ENCODE results near the gene CACNA1S. TPM values are rescaled to one million over a fixed set of nuclear protein-coding genes. Genes with fewer than 3 reads are reported as not detected.

The CACNA1S gene
- polyA plus RNA-seq, 1 donor from 2014 or later, result not detected

- no peaks in the 10 kb centered on the region for H3K9me3 Mint-ChIP-seq
- H3K4me3 Mint-ChIP-seq, result no peak overlapping the region
- H3K36me3 Mint-ChIP-seq, result no peaks in the 10 kb centered on the region
- H3K4me1 Mint-ChIP-seq, result peaks cover 0 to 4% (median 0%) of the 10 kb centered on the region in 3 donors
- peak overlapping the region in 1 of 3 donors; percentile 67 for H3K27ac Mint-ChIP-seq
- H3K27me3 Mint-ChIP-seq, result peaks cover 2% of the 10 kb centered on the region
Measured at GRCh38 chr1:201096977-201097856, 15.0 kb downstream of the CACNA1S start.

- Mint-ChIP-seq H3K4me3 (no peak overlapping the region), H3K27me3 (peaks cover 2% of the 10 kb centered on the region), H3K27ac (no peak overlapping the region), H3K36me3 (no peaks in the 10 kb centered on the region), H3K9me3 (no peaks in the 10 kb centered on the region), H3K4me1 (peaks cover 0 to 4% (median 0%) of the 10 kb centered on the region in 3 donors)
Measured at GRCh38 chr1:201096041-201096461, 16.2 kb downstream of the CACNA1S start.

- H3K36me3 Mint-ChIP-seq, result no peaks in the 10 kb centered on the region
- H3K9me3 Mint-ChIP-seq, result no peaks in the 10 kb centered on the region
- peak overlapping the region in 1 of 4 donors; percentile 42 for H3K4me3 Mint-ChIP-seq
- H3K27ac Mint-ChIP-seq, result no peak overlapping the region
- peaks cover 0 to 4% (median 0%) of the 10 kb centered on the region in 3 donors for H3K4me1 Mint-ChIP-seq
- H3K27me3 Mint-ChIP-seq, result peaks cover 2% of the 10 kb centered on the region
Measured at GRCh38 chr1:201095581-201095980, 16.6 kb downstream of the CACNA1S start.

GRCh38 chr1:201094832-201095231, 17.4 kb downstream of the CACNA1S start:
- H3K27me3 Mint-ChIP-seq, result peaks cover 2% of the 10 kb centered on the region
- no peak overlapping the region for H3K27ac Mint-ChIP-seq
- H3K36me3 Mint-ChIP-seq, result no peaks in the 10 kb centered on the region

GRCh38 chr1:201093962-201094361, 18.3 kb downstream of the CACNA1S start:
- no peaks in the 10 kb centered on the region for H3K36me3 Mint-ChIP-seq
- H3K4me3 Mint-ChIP-seq, result no peak overlapping the region
- no peaks in the 10 kb centered on the region for H3K9me3 Mint-ChIP-seq
- H3K27ac Mint-ChIP-seq, result no peak overlapping the region
- H3K27me3 Mint-ChIP-seq, result peaks cover 6% of the 10 kb centered on the region
- H3K4me1 Mint-ChIP-seq, result peaks cover 0 to 4% (median 0%) of the 10 kb centered on the region in 3 donors

More at GRCh38 chr1:201094832-201095231, 17.4 kb downstream of the CACNA1S start:
- Mint-ChIP-seq H3K4me3 (no peak overlapping the region), H3K4me1 (peaks cover 0 to 4% (median 0%) of the 10 kb centered on the region in 3 donors), H3K9me3 (no peaks in the 10 kb centered on the region)

- Mint-ChIP-seq H3K4me1 (peaks cover 0 to 4% (median 0%) of the 10 kb centered on the region in 3 donors), H3K36me3 (no peaks in the 10 kb centered on the region), H3K9me3 (no peaks in the 10 kb centered on the region), H3K27ac (no peak overlapping the region), H3K27me3 (peaks cover 6% of the 10 kb centered on the region), H3K4me3 (no peak overlapping the region)
Measured at GRCh38 chr1:201093561-201093960, 18.7 kb downstream of the CACNA1S start.

- H3K27ac Mint-ChIP-seq, result no peak overlapping the region
- peaks cover 9% of the 10 kb centered on the region for H3K27me3 Mint-ChIP-seq
- peaks cover 0 to 4% (median 0%) of the 10 kb centered on the region in 3 donors for H3K4me1 Mint-ChIP-seq
- no peaks in the 10 kb centered on the region for H3K36me3 Mint-ChIP-seq
- H3K9me3 Mint-ChIP-seq, result peaks cover 0 to 2% (median 0%) of the 10 kb centered on the region in 3 donors
- no peak overlapping the region for H3K4me3 Mint-ChIP-seq
Measured at GRCh38 chr1:201092738-201093137, 19.5 kb downstream of the CACNA1S start.

GRCh38 chr1:201091256-201091655, 21.0 kb downstream of the CACNA1S start:
- H3K27me3 Mint-ChIP-seq, result peaks cover 7% of the 10 kb centered on the region
- peaks cover 0 to 4% (median 0%) of the 10 kb centered on the region in 3 donors for H3K4me1 Mint-ChIP-seq
- no peak overlapping the region for H3K27ac Mint-ChIP-seq
- peaks cover 0 to 2% (median 0%) of the 10 kb centered on the region in 3 donors for H3K9me3 Mint-ChIP-seq
- peak overlapping the region in 1 of 4 donors; percentile 39 for H3K4me3 Mint-ChIP-seq
- H3K36me3 Mint-ChIP-seq, result no peaks in the 10 kb centered on the region

GRCh38 chr1:201090541-201090940, 21.7 kb downstream of the CACNA1S start:
- peaks cover 9% of the 10 kb centered on the region for H3K27me3 Mint-ChIP-seq
- H3K36me3 Mint-ChIP-seq, result no peaks in the 10 kb centered on the region
- H3K9me3 Mint-ChIP-seq, result peaks cover 0 to 2% (median 0%) of the 10 kb centered on the region in 3 donors
- H3K4me1 Mint-ChIP-seq, result peaks cover 0 to under 1% (median 0%) of the 10 kb centered on the region in 3 donors
- no peak overlapping the region for H3K27ac Mint-ChIP-seq
- H3K4me3 Mint-ChIP-seq, result no peak overlapping the region

- Mint-ChIP-seq H3K27ac (no peak overlapping the region), H3K4me3 (no peak overlapping the region), H3K9me3 (peaks cover 0 to 2% (median 0%) of the 10 kb centered on the region in 3 donors), H3K36me3 (peaks cover 3% of the 10 kb centered on the region), H3K27me3 (peaks cover 9% of the 10 kb centered on the region), H3K4me1 (no peaks in the 10 kb centered on the region)
Measured at GRCh38 chr1:201089596-201089995, 22.6 kb downstream of the CACNA1S start.

GRCh38 chr1:201088901-201089525, 23.2 kb downstream of the CACNA1S start:
- H3K36me3 Mint-ChIP-seq, result peaks cover 3% of the 10 kb centered on the region
- no peak overlapping the region for H3K4me3 Mint-ChIP-seq
- H3K27me3 Mint-ChIP-seq, result peaks cover 11% of the 10 kb centered on the region
- H3K9me3 Mint-ChIP-seq, result peaks cover 0 to 2% (median 0%) of the 10 kb centered on the region in 3 donors
- H3K27ac Mint-ChIP-seq, result no peak overlapping the region
- H3K4me1 Mint-ChIP-seq, result no peaks in the 10 kb centered on the region

GRCh38 chr1:201088395-201088794, 23.8 kb downstream of the CACNA1S start:
- peaks cover 11% of the 10 kb centered on the region for H3K27me3 Mint-ChIP-seq
- peaks cover 0 to 2% (median 0%) of the 10 kb centered on the region in 3 donors for H3K9me3 Mint-ChIP-seq
- H3K4me1 Mint-ChIP-seq, result no peaks in the 10 kb centered on the region
- H3K27ac Mint-ChIP-seq, result no peak overlapping the region
- no peak overlapping the region for H3K4me3 Mint-ChIP-seq
- H3K36me3 Mint-ChIP-seq, result peaks cover 3% of the 10 kb centered on the region

- H3K9me3 Mint-ChIP-seq, result peaks cover 0 to 2% (median 0%) of the 10 kb centered on the region in 3 donors
- H3K4me3 Mint-ChIP-seq, result no peak overlapping the region
- H3K27ac Mint-ChIP-seq, result peak overlapping the region in 1 of 3 donors; percentile 28
- H3K36me3 Mint-ChIP-seq, result peaks cover 3% of the 10 kb centered on the region
- H3K27me3 Mint-ChIP-seq, result peaks cover 11% of the 10 kb centered on the region
- no peaks in the 10 kb centered on the region for H3K4me1 Mint-ChIP-seq
Measured at GRCh38 chr1:201085902-201086735, 26.1 kb downstream of the CACNA1S start.

GRCh38 chr1:201084295-201084694, 27.9 kb downstream of the CACNA1S start:
- Mint-ChIP-seq H3K9me3 (peaks cover 0 to 2% (median 0%) of the 10 kb centered on the region in 3 donors), H3K27ac (no peak overlapping the region), H3K27me3 (peaks cover 8% of the 10 kb centered on the region), H3K4me3 (no peak overlapping the region), H3K36me3 (peaks cover 3% of the 10 kb centered on the region), H3K4me1 (no peaks in the 10 kb centered on the region)

All from IgD-negative memory B cell (primary cell).